ENCODE results near the gene SF1.

DNA sequence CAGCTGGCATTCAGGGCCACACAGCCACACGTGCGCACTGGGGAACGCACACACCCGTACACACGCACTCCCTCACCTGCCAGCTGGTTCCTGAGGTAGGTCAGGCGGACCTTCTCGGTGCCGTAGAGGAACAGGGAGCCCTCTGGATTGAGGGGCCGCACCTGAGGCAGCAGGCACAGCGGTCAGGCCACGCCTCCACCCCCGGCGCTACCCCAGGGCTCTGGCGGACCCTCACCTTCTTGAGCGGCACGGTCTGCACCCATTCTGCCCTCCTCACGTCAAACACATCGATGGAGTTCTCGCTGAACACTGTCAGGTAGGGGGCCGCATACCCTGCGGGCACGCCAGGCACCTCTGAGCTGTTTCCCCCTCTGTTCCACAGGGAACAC, 49.1 kb upstream of the SF1 start:
- TF ChIP-seq, protein P1, sequence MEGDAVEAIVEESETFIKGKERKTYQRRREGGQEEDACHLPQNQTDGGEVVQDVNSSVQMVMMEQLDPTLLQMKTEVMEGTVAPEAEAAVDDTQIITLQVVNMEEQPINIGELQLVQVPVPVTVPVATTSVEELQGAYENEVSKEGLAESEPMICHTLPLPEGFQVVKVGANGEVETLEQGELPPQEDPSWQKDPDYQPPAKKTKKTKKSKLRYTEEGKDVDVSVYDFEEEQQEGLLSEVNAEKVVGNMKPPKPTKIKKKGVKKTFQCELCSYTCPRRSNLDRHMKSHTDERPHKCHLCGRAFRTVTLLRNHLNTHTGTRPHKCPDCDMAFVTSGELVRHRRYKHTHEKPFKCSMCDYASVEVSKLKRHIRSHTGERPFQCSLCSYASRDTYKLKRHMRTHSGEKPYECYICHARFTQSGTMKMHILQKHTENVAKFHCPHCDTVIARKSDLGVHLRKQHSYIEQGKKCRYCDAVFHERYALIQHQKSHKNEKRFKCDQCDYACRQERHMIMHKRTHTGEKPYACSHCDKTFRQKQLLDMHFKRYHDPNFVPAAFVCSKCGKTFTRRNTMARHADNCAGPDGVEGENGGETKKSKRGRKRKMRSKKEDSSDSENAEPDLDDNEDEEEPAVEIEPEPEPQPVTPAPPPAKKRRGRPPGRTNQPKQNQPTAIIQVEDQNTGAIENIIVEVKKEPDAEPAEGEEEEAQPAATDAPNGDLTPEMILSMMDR (conservative IDR thresholded peaks at IDR 0.05; ENCODE audit: low read depth, low read length) = no peak
- no peak for TF ChIP-seq POLR2A (IDR thresholded peaks at IDR 0.05; ENCODE audit: low read depth, low read length)
